ENCODE measurements around the gene SETD9. TPM values are rescaled to one million over a fixed set of nuclear protein-coding genes. Genes with fewer than 3 reads are reported as not detected.

Gene SETD9
- total RNA-seq, 1 donor from 2014 or later = 16.3 TPM

- Histone ChIP-seq H3K4me1 (peaks cover 30% of the 10 kb centered on the region), H3K4me3 (no peak overlapping the region), H3K27me3 (ENCODE audit: low read depth) (no peaks in the 10 kb centered on the region), H3K36me3 (peaks cover 4% of the 10 kb centered on the region), H3K27ac (replicated peaks) (no peak overlapping the region), H3K9me3 (replicated peaks) (no peaks in the 10 kb centered on the region)
- TF ChIP-seq CTCF (IDR thresholded peaks at IDR 0.05; ENCODE audit: borderline replicate concordance) = no peak
- intact Hi-C loops (cut with micrococcal nuclease) = no loop called here
- no peak for DNase-seq
Measured at GRCh38 chr5:56914678-56915077, 5.3 kb downstream of the SETD9 start.

GRCh38 chr5:56917534-56917933, 8.1 kb downstream of the SETD9 start:
- H3K27ac ChIP-seq (replicated peaks) = peak overlapping the region; percentile 84
- intact Hi-C loops (cut with micrococcal nuclease) = no loop called here
- DNase-seq = peak; percentile 28
- no peak for TF ChIP-seq CTCF (IDR thresholded peaks at IDR 0.05; ENCODE audit: borderline replicate concordance)
- H3K4me3 ChIP-seq = no peak overlapping the region
- H3K4me1 ChIP-seq = peaks cover 15% of the 10 kb centered on the region
- H3K9me3 ChIP-seq (replicated peaks) = no peaks in the 10 kb centered on the region
- H3K36me3 ChIP-seq = peaks cover 18% of the 10 kb centered on the region
- no peaks in the 10 kb centered on the region for H3K27me3 ChIP-seq (ENCODE audit: low read depth)

- H3K4me1 ChIP-seq = peaks cover 15% of the 10 kb centered on the region
- H3K27me3 ChIP-seq (ENCODE audit: low read depth) = no peaks in the 10 kb centered on the region
- DNase-seq = no peak
- H3K27ac ChIP-seq (replicated peaks) = peak overlapping the region; percentile 84
- no peak for TF ChIP-seq CTCF (IDR thresholded peaks at IDR 0.05; ENCODE audit: borderline replicate concordance)
- H3K9me3 ChIP-seq (replicated peaks) = no peaks in the 10 kb centered on the region
- H3K36me3 ChIP-seq = peaks cover 24% of the 10 kb centered on the region
- H3K4me3 ChIP-seq = no peak overlapping the region
- intact Hi-C loops (cut with micrococcal nuclease) = no loop called here
Measured at GRCh38 chr5:56918054-56918453, 8.7 kb downstream of the SETD9 start.

DNA sequence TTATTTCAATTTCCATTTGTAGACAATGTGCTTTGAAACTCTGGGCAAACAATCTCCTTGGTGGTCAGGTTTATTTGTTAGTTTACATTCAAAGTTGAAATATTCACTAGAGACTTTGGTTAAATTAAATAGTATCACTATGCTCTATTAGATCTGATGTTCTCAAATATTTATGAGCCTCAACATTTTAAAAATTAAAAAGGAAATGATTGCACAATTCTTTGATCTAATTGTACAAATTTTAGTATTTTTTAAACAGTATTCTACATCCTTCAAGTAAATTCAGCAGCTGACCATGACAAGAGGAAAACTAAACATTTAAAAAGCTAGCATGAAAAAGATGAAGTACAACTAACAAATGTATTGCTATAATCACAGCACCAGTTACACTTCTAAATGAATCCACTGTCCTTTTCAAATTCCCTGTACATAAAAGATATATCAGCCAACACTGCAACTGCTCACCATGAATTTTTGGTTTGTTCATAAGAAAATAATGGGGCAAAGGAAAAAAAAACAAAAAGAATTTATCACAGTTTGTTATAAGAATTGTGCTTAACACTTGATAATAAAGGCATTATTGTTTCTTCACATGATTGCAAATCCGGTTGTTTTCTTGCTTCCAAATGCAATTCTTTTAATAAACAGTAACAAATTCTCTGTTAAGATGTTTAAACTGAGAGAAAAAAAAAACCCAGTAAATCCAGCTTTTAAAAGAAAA, 10.7 kb downstream of the SETD9 start:
- Histone ChIP-seq H3K27ac (replicated peaks) (no peak overlapping the region), H3K9me3 (replicated peaks) (no peaks in the 10 kb centered on the region), H3K27me3 (ENCODE audit: low read depth) (no peaks in the 10 kb centered on the region), H3K4me3 (no peak overlapping the region), H3K4me1 (peaks cover 15% of the 10 kb centered on the region), H3K36me3 (peaks cover 40% of the 10 kb centered on the region)
- no peak for DNase-seq
- intact Hi-C loops (cut with micrococcal nuclease) = no loop called here
- no peak for TF ChIP-seq CTCF (IDR thresholded peaks at IDR 0.05; ENCODE audit: borderline replicate concordance)

GRCh38 chr5:56922922-56923321, 13.5 kb downstream of the SETD9 start:
- peaks cover 67% of the 10 kb centered on the region for H3K36me3 ChIP-seq
- no peak for DNase-seq
- peaks cover 8% of the 10 kb centered on the region for H3K4me1 ChIP-seq
- intact Hi-C loops (cut with micrococcal nuclease) = no loop called here
- H3K27me3 ChIP-seq (ENCODE audit: low read depth) = no peaks in the 10 kb centered on the region
- H3K9me3 ChIP-seq (replicated peaks) = no peaks in the 10 kb centered on the region
- no peak overlapping the region for H3K4me3 ChIP-seq
- TF ChIP-seq CTCF (IDR thresholded peaks at IDR 0.05; ENCODE audit: borderline replicate concordance) = no peak
- H3K27ac ChIP-seq (replicated peaks) = no peak overlapping the region

All from left ventricle myocardium inferior (tissue), 1 donor.